Calu3 (cell line): ENCODE measurements around the gene NUB1. TPM values are rescaled to one million over a fixed set of nuclear protein-coding genes. Genes with fewer than 3 reads are reported as not detected.

Source experiments
- BruUV-seq: library from RNA; stranded (reverse); fragments of 400-500 nt; replicated peaks from 2 replicates; lab custom pipeline; 2021; lab: Mats Ljungman, UMichigan
- CTCF ChIA-PET: fragments of 300-600 bp; sonication (Branson Sonifier 250); formaldehyde crosslinking; loops from one replicate; lab custom pipeline; 2022; ENCODE audit warnings: antibody characterized with exemption; lab: Charles Lee
- DNase-seq: peaks from one replicate; pipeline ENCODE4 v3.0.0; 2022
- H3K27ac Mint-ChIP-seq: one replicate; pipeline ENCODE4 v1.8.0; 2022; ENCODE audit warnings: mixed read lengths; ENCODE audit not compliant: unreplicated experiment
- H3K27me3 Mint-ChIP-seq: one replicate; pipeline ENCODE4 v1.8.0; 2022; ENCODE audit warnings: mixed read lengths; ENCODE audit not compliant: unreplicated experiment
- H3K36me3 Mint-ChIP-seq: one replicate; pipeline ENCODE4 v1.8.0; 2022; ENCODE audit warnings: mild to moderate bottlenecking, moderate library complexity, mixed read lengths; ENCODE audit not compliant: insufficient read depth, unreplicated experiment
- H3K4me1 Mint-ChIP-seq: one replicate; pipeline ENCODE4 v1.8.0; 2022; ENCODE audit warnings: mild to moderate bottlenecking, low read depth, mixed read lengths; ENCODE audit not compliant: unreplicated experiment
- H3K4me3 Mint-ChIP-seq: one replicate; pipeline ENCODE4 v1.8.0; 2022; ENCODE audit warnings: mild to moderate bottlenecking, low read depth, moderate library complexity, mixed read lengths; ENCODE audit not compliant: unreplicated experiment
- H3K9me3 Mint-ChIP-seq: one replicate; pipeline ENCODE4 v1.8.0; 2022; ENCODE audit warnings: low read depth, mixed read lengths; ENCODE audit not compliant: unreplicated experiment
- intact Hi-C: fragments of 100-400 bp; cut with micrococcal nuclease; formaldehyde crosslinking; loops from one replicate; pipeline ENCODE4 v1.10.0; 2022; ENCODE audit not compliant: unreplicated experiment
- total RNA-seq: library from RNA; stranded (reverse); gene quantifications from 2 replicates; pipeline ENCODE4 v1.2.3, GENCODE V29; 2022
- TF ChIP-seq, protein P1 (sequence below): fragments of 200-600 bp; IDR thresholded peaks from one replicate; pipeline ENCODE4 v1.8.0; 2022; ENCODE audit warnings: antibody characterized with exemption; ENCODE audit not compliant: unreplicated experiment

NUB1 gene
- total RNA-seq, 1 experiment from 2014 or later, result 56.2 TPM

DNA sequence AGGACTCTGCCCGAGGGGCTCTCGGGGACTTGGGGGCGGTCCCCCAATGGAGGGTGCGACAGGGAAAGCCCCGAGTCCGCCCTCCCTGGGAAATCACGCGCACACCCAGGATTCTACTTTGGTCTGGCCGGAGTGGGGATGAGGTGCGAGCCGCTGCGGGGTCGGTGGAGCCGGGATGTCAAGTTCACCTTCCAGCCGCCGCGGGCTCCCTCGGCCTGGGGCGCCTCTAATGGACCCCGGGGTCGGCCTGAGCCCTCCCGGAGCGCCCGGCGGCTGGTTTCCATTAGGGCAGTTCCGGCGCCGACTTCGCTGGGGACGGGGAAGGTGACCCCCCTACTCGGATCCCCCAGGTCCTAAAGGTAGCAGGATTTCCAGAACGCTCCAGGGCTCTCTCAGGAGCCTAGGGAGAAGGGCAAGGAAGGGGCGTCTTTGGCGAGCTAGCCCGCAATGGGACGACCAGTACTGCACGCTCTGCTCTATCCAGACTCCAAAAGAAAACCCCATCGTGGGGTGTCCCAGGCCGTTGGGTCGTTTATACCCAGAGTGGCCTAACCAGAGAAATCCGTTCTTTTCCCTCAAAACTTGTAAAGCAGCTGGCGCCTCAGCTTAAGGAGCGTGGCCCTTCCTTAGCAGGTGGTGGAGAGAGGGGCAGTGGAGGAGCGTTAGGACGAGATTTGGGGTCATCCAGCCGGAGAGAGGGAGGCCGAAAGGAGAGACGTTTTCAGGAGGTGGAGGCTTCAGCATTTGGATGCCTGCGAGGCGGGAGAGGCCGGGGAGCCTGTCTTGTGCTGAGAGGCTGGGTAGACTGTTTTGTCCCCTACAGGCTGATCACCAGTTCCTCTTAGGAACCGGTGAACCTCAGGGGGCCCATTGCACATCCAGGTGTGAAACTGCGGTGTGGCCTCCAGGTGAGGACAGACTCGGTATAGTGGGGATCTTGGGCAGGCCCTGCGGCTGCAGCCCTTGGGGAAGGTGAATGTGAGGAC lies 69.1 kb downstream of the NUB1 start:
- TF ChIP-seq, protein P1, sequence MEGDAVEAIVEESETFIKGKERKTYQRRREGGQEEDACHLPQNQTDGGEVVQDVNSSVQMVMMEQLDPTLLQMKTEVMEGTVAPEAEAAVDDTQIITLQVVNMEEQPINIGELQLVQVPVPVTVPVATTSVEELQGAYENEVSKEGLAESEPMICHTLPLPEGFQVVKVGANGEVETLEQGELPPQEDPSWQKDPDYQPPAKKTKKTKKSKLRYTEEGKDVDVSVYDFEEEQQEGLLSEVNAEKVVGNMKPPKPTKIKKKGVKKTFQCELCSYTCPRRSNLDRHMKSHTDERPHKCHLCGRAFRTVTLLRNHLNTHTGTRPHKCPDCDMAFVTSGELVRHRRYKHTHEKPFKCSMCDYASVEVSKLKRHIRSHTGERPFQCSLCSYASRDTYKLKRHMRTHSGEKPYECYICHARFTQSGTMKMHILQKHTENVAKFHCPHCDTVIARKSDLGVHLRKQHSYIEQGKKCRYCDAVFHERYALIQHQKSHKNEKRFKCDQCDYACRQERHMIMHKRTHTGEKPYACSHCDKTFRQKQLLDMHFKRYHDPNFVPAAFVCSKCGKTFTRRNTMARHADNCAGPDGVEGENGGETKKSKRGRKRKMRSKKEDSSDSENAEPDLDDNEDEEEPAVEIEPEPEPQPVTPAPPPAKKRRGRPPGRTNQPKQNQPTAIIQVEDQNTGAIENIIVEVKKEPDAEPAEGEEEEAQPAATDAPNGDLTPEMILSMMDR, result no peak
- Mint-ChIP-seq H3K4me3 (no peak overlapping the region), H3K9me3 (no peaks in the 10 kb centered on the region), H3K27ac (no peak overlapping the region), H3K27me3 (peaks cover 68% of the 10 kb centered on the region), H3K36me3 (peaks cover 5% of the 10 kb centered on the region), H3K4me1 (peaks cover 8% of the 10 kb centered on the region)
- no TSS peak for BruUV-seq
- intact Hi-C loops, result no loop called here
- no peak for DNase-seq
- CTCF ChIA-PET, result interaction anchor here (0.5 kb wide), 1 partner anchor 132 kb away, joined by 7 read pairs; no protein-coding TSS in a partner anchor

DNA sequence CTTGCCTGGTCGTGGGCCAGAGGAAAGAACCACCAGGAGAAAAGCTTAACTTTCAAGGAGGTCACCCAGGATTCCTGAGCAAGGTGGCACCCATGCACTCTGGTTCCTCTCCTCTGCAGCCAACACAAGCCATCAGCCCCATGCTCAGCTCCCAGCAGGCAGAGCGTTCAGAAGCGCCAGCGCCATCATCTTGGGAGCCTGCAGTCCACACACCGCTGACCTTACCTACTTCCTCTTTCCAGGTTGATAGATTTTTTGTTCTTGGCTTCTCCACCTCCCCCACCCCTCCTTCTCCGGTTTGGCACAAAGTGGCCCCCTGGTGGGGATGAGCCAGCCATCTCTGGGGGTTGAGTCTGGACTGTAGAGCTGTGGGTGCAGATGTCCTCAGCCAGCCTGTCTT lies 69.9 kb downstream of the NUB1 start:
- DNase-seq, result no peak
- CTCF ChIA-PET, result interaction anchor here (0.5 to 0.6 kb wide), 2 partner anchors 18 to 131 kb away, joined by 4 to 7 read pairs; no protein-coding TSS in a partner anchor
- no peak overlapping the region for H3K4me3 Mint-ChIP-seq
- peaks cover 76% of the 10 kb centered on the region for H3K27me3 Mint-ChIP-seq
- H3K9me3 Mint-ChIP-seq, result no peaks in the 10 kb centered on the region
- TF ChIP-seq, protein P1, result no peak
- H3K36me3 Mint-ChIP-seq, result peaks cover 5% of the 10 kb centered on the region
- peaks cover 8% of the 10 kb centered on the region for H3K4me1 Mint-ChIP-seq
- intact Hi-C loops, result no loop called here
- BruUV-seq, result no TSS peak
- H3K27ac Mint-ChIP-seq, result no peak overlapping the region

- BruUV-seq, result no TSS peak
- H3K36me3 Mint-ChIP-seq, result peaks cover 5% of the 10 kb centered on the region
- H3K4me3 Mint-ChIP-seq, result no peak overlapping the region
- no peak for DNase-seq
- peaks cover 8% of the 10 kb centered on the region for H3K4me1 Mint-ChIP-seq
- intact Hi-C loops, result no loop called here
- no peak overlapping the region for H3K27ac Mint-ChIP-seq
- TF ChIP-seq, protein P1, result no peak
- peaks cover 82% of the 10 kb centered on the region for H3K27me3 Mint-ChIP-seq
- CTCF ChIA-PET, result interaction anchor here (0.6 kb wide), 1 partner anchor 18 kb away, joined by 4 read pairs; no protein-coding TSS in a partner anchor
- no peaks in the 10 kb centered on the region for H3K9me3 Mint-ChIP-seq
Observed at GRCh38 chr7:151412318-151412717, 70.7 kb downstream of the NUB1 start.

DNA sequence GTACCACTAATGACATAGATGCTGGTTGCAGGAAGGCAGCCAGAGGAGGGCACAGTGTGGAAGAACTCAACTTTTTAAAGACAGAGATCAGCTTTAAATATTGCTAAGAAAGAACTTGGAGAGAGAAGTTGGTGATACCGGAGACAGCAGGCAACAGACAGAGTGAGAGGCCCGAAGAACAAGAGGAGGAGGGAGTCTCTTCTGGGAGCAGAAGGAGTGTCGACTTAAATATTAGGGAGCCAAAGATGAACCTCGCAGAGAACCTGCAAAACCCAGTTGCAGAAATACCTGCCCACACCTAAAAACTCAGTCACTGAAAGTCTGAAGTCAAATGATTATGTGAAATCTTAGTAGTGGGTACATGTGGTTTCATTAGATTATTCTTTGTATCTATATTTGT lies 71.6 kb downstream of the NUB1 start:
- BruUV-seq, result no TSS peak
- intact Hi-C loops, result no loop called here
- Mint-ChIP-seq H3K9me3 (no peaks in the 10 kb centered on the region), H3K4me3 (no peak overlapping the region), H3K27ac (no peak overlapping the region), H3K27me3 (peaks cover 81% of the 10 kb centered on the region), H3K36me3 (peaks cover 5% of the 10 kb centered on the region), H3K4me1 (peaks cover 8% of the 10 kb centered on the region)
- TF ChIP-seq, protein P1, result no peak
- no peak for DNase-seq
- CTCF ChIA-PET, result no interaction called here
